NCI-H345 treated with DMSO at 0.1 percent for 48 hours (cell line): ENCODE data around the gene TMEM50B.
"Not testable (repeated sequence)": the region's sequence is repeated elsewhere in the genome, so short reads cannot be mapped to it uniquely, and the experiment has no call there.

Experiments used
- DNase-seq: peaks from one replicate; lab custom pipeline; 2025; ENCODE audit not compliant: unreplicated experiment; lab: John Stamatoyannopoulos, UW

Gene TMEM50B

GRCh38 chr21:33478935-33479678 lies 667 bp downstream of the TMEM50B start:
- DNase-seq, result peak; percentile 34

GRCh38 chr21:33478182-33478581 lies 1.6 kb downstream of the TMEM50B start:
- no peak for DNase-seq

GRCh38 chr21:33477066-33477465 lies 2.7 kb downstream of the TMEM50B start:
- no peak for DNase-seq

GRCh38 chr21:33473344-33473743 lies 6.4 kb downstream of the TMEM50B start:
- no peak for DNase-seq

- DNase-seq, result no peak
Observed at GRCh38 chr21:33470701-33471100, 9.1 kb downstream of the TMEM50B start.

- DNase-seq, result not testable (repeated sequence)
Observed at GRCh38 chr21:33469183-33469582, 10.6 kb downstream of the TMEM50B start.

GRCh38 chr21:33461538-33462250 lies 18.1 kb downstream of the TMEM50B start:
- no peak for DNase-seq

- no peak for DNase-seq
Observed at GRCh38 chr21:33458861-33459260, 20.9 kb downstream of the TMEM50B start.

GRCh38 chr21:33455686-33456446 lies 23.9 kb downstream of the TMEM50B start:
- DNase-seq, result no peak

GRCh38 chr21:33452362-33452761 lies 27.4 kb downstream of the TMEM50B start:
- DNase-seq, result no peak

- no peak for DNase-seq
Observed at GRCh38 chr21:33451634-33452071, 28.1 kb downstream of the TMEM50B start.

GRCh38 chr21:33449616-33450015 lies 30.2 kb downstream of the TMEM50B start:
- DNase-seq, result no peak

- DNase-seq, result not testable (repeated sequence)
Observed at GRCh38 chr21:33446620-33447019, 33.2 kb downstream of the TMEM50B start.

- no peak for DNase-seq
Observed at GRCh38 chr21:33444499-33444898, 35.3 kb downstream of the TMEM50B start.

GRCh38 chr21:33443194-33443593 lies 36.6 kb downstream of the TMEM50B start:
- no peak for DNase-seq

GRCh38 chr21:33441489-33442477 lies 38.0 kb downstream of the TMEM50B start:
- DNase-seq, result peak; percentile 76

GRCh38 chr21:33437140-33437539 lies 42.6 kb downstream of the TMEM50B start:
- DNase-seq, result no peak

- DNase-seq, result no peak
Observed at GRCh38 chr21:33434770-33435360, 44.9 kb downstream of the TMEM50B start.

GRCh38 chr21:33433425-33434114 lies 46.2 kb downstream of the TMEM50B start:
- no peak for DNase-seq
